ENCODE results near the gene IGFBP1.

IGFBP1 gene

GRCh38 chr7:45910855-45911254 lies 22.6 kb downstream of the IGFBP1 start:
- no peak for DNase-seq

GRCh38 chr7:45911311-45911710 lies 23.0 kb downstream of the IGFBP1 start:
- DNase-seq = no peak

GRCh38 chr7:45912972-45913371 lies 24.7 kb downstream of the IGFBP1 start:
- DNase-seq = no peak

GRCh38 chr7:45914911-45915310 lies 26.6 kb downstream of the IGFBP1 start:
- no peak for DNase-seq

GRCh38 chr7:45915606-45916005 lies 27.3 kb downstream of the IGFBP1 start:
- no peak for DNase-seq

- no peak for DNase-seq
Measured at GRCh38 chr7:45917064-45917463, 28.8 kb downstream of the IGFBP1 start.

- peak; percentile 71 for DNase-seq
Measured at GRCh38 chr7:45917658-45918057, 29.4 kb downstream of the IGFBP1 start.

GRCh38 chr7:45918556-45918955 lies 30.3 kb downstream of the IGFBP1 start:
- DNase-seq = no peak

GRCh38 chr7:45919231-45919784 lies 31.0 kb downstream of the IGFBP1 start:
- no peak for DNase-seq

GRCh38 chr7:45919993-45920459 lies 31.7 kb downstream of the IGFBP1 start:
- DNase-seq = no peak

- DNase-seq = peak; percentile 49
Measured at GRCh38 chr7:45920502-45921380, 32.5 kb downstream of the IGFBP1 start, which contains the start of gene IGFBP3. TSS of gene IGFBP3 (minus strand) at chr7:45921272. CDS start at chr7:45921140, 132 bp downstream.

GRCh38 chr7:45921381-45921698 lies 33.1 kb downstream of the IGFBP1 start:
- DNase-seq = no peak

GRCh38 chr7:45921699-45922519 lies 33.6 kb downstream of the IGFBP1 start:
- DNase-seq = peak; percentile 78

GRCh38 chr7:45922810-45923209 lies 34.5 kb downstream of the IGFBP1 start:
- DNase-seq = no peak

GRCh38 chr7:45923290-45923689 lies 35.0 kb downstream of the IGFBP1 start:
- DNase-seq = peak; percentile 70

GRCh38 chr7:45923818-45924217 lies 35.5 kb downstream of the IGFBP1 start:
- no peak for DNase-seq

GRCh38 chr7:45924283-45924682 lies 36.0 kb downstream of the IGFBP1 start:
- peak; percentile 72 for DNase-seq

- no peak for DNase-seq
Measured at GRCh38 chr7:45927721-45928120, 39.4 kb downstream of the IGFBP1 start.

- DNase-seq = no peak
Measured at GRCh38 chr7:45930967-45931366, 42.7 kb downstream of the IGFBP1 start.

GRCh38 chr7:45937301-45937700 lies 49.0 kb downstream of the IGFBP1 start:
- DNase-seq = no peak

- DNase-seq = no peak
Measured at GRCh38 chr7:45937862-45938261, 49.6 kb downstream of the IGFBP1 start.

- DNase-seq = no peak
Measured at GRCh38 chr7:45938626-45939302, 50.5 kb downstream of the IGFBP1 start.

GRCh38 chr7:45939574-45939973 lies 51.3 kb downstream of the IGFBP1 start:
- no peak for DNase-seq
